ENCODE data around the gene DNAJB11.

DNAJB11 gene

GRCh38 chr3:186596568-186597287 lies 26.2 kb downstream of the DNAJB11 start:
- H3K27ac ChIP-seq (ENCODE audit: low read depth, low read length), result no peak overlapping the region
- H3K27me3 ChIP-seq (ENCODE audit: control insufficient read depth, low read length), result no peaks in the 10 kb centered on the region
- H3K9me2 ChIP-seq (replicated peaks; ENCODE audit: control insufficient read depth, low read length), result no peaks in the 10 kb centered on the region
- no peaks in the 10 kb centered on the region for H3K9me3 ChIP-seq (ENCODE audit: control insufficient read depth, insufficient read depth, low read length)
- no peak overlapping the region for H3K4me3 ChIP-seq (ENCODE audit: low read length)
- H3K79me2 ChIP-seq (ENCODE audit: control insufficient read depth, low read length), result no peaks in the 10 kb centered on the region
- no peak overlapping the region for H3K4me2 ChIP-seq (ENCODE audit: low read length)
- H4K20me1 ChIP-seq (ENCODE audit: control insufficient read depth, insufficient read depth, low read depth, low read length), result no peaks in the 10 kb centered on the region
- TF ChIP-seq EZH2phosphoT487 (IDR thresholded peaks at IDR 0.05; ENCODE audit: borderline replicate concordance, low read length), result no peak
- TF ChIP-seq CTCF (IDR thresholded peaks at IDR 0.05; ENCODE audit: low read depth, low read length, poor library complexity, severe bottlenecking), result no peak
- H3K4me1 ChIP-seq (ENCODE audit: control insufficient read depth, low read length), result no peaks in the 10 kb centered on the region
- H3F3A ChIP-seq (ENCODE audit: control insufficient read depth, insufficient read depth), result no peaks in the 10 kb centered on the region
- H3K36me3 ChIP-seq (ENCODE audit: control insufficient read depth, low read length), result no peaks in the 10 kb centered on the region

- Histone ChIP-seq H3F3A (ENCODE audit: control insufficient read depth, insufficient read depth) (no peaks in the 10 kb centered on the region), H3K27me3 (ENCODE audit: control insufficient read depth, low read length) (no peaks in the 10 kb centered on the region), H3K79me2 (ENCODE audit: control insufficient read depth, low read length) (no peaks in the 10 kb centered on the region), H3K9me3 (ENCODE audit: control insufficient read depth, insufficient read depth, low read length) (no peaks in the 10 kb centered on the region), H3K27ac (ENCODE audit: low read depth, low read length) (no peak overlapping the region), H3K36me3 (ENCODE audit: control insufficient read depth, low read length) (no peaks in the 10 kb centered on the region), H3K4me2 (ENCODE audit: low read length) (no peak overlapping the region), H4K20me1 (ENCODE audit: control insufficient read depth, insufficient read depth, low read depth, low read length) (no peaks in the 10 kb centered on the region), H3K4me3 (ENCODE audit: low read length) (no peak overlapping the region), H3K9me2 (replicated peaks; ENCODE audit: control insufficient read depth, low read length) (no peaks in the 10 kb centered on the region), H3K4me1 (ENCODE audit: control insufficient read depth, low read length) (no peaks in the 10 kb centered on the region)
- no peak for TF ChIP-seq EZH2phosphoT487 (IDR thresholded peaks at IDR 0.05; ENCODE audit: borderline replicate concordance, low read length)
- TF ChIP-seq CTCF (IDR thresholded peaks at IDR 0.05; ENCODE audit: low read depth, low read length, poor library complexity, severe bottlenecking), result no peak
These were observed 27.7 kb downstream of the DNAJB11 start for GRCh38 chr3:186598108-186598784.

- Histone ChIP-seq H3K4me1 (ENCODE audit: control insufficient read depth, low read length) (no peaks in the 10 kb centered on the region), H3F3A (ENCODE audit: control insufficient read depth, insufficient read depth) (no peaks in the 10 kb centered on the region), H3K27me3 (ENCODE audit: control insufficient read depth, low read length) (no peaks in the 10 kb centered on the region), H4K20me1 (ENCODE audit: control insufficient read depth, insufficient read depth, low read depth, low read length) (no peaks in the 10 kb centered on the region), H3K4me2 (ENCODE audit: low read length) (no peak overlapping the region), H3K9me2 (replicated peaks; ENCODE audit: control insufficient read depth, low read length) (no peaks in the 10 kb centered on the region), H3K27ac (ENCODE audit: low read depth, low read length) (no peak overlapping the region), H3K79me2 (ENCODE audit: control insufficient read depth, low read length) (no peaks in the 10 kb centered on the region), H3K4me3 (ENCODE audit: low read length) (no peak overlapping the region), H3K9me3 (ENCODE audit: control insufficient read depth, insufficient read depth, low read length) (no peaks in the 10 kb centered on the region), H3K36me3 (ENCODE audit: control insufficient read depth, low read length) (no peaks in the 10 kb centered on the region)
- TF ChIP-seq CTCF (IDR thresholded peaks at IDR 0.05; ENCODE audit: low read depth, low read length, poor library complexity, severe bottlenecking), result no peak
- no peak for TF ChIP-seq EZH2phosphoT487 (IDR thresholded peaks at IDR 0.05; ENCODE audit: borderline replicate concordance, low read length)
These were observed 28.2 kb downstream of the DNAJB11 start for GRCh38 chr3:186598794-186599141.
